GM19239 (cell line): ENCODE results near the gene FDXACB1.
"Not testable (repeated sequence)": the region's sequence is repeated elsewhere in the genome, so short reads cannot be mapped to it uniquely, and the experiment has no call there.

Experiments
- DNase-seq: peaks from one replicate; pipeline ENCODE4 v3.0.0; 2011; ENCODE audit warnings: low spot score; ENCODE audit not compliant: insufficient read length
- FAIRE-seq: peaks from 2 replicates; lab custom pipeline; 2011; peaks lifted over from hg19 to GRCh38; lab: Jason Lieb, UNC

FDXACB1 gene

DNA sequence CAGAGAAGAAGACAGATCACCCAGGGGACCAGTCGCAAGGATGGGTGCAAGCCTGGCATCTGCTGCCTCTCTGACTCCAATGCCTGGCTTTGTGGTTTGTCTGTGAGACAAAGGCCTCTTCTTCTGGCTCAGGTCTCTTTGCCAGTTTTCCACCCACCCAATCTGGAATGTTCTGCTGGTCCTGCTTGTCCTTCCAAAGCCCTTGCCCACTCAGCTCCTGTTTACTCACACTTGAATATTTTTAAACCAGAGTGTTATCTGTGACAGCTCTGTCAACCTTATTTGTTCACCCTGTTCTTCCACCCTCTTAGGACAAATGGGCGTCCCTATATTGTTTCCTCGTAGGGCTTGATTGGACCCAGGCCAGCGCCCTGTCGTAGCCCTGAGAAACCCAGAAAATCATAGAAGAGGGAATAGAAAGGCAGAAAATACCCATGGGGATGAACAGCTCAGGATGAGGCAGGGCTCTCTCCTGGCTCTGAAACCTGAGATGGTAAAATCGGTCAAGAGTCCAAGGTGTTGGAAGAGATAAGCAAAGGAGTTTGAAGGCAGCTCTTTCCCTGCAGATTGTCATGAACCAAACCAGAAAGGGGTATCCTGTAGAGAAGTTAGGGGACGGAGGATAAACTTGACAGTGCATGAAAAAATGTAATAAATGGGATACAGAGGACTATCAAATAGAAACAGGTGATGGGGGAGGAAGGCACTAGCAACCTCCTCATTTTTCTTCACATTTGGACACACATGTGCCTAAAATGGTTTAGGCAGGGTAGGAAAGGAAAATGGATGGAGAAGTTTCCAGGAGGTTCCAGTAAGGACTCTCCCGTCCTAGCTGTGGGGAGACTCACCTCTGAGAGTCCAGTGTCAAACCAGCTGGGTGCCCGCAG lies 32.0 kb upstream of the FDXACB1 start:
- FAIRE-seq (no peak), DNase-seq (no peak)

DNA sequence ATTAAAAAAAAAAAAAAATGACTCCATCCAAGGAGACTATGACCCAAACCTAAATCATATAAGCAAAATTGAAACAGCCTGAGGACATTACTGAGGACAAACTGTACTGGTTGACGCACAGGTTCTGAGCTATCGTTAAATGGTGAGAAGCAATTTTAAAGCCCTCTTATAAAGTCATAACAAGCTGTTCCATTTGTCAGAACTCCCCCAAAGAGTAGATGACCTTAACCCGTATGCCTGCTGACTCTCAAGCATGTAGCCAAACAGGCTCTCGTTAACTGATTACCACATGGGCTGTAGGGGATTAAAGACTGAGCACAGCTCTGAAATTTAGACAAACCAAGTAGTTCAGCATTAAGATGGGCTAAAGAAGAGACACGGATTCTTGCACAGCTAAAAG lies 30.4 kb upstream of the FDXACB1 start:
- FAIRE-seq (no peak), DNase-seq (no peak)

DNA sequence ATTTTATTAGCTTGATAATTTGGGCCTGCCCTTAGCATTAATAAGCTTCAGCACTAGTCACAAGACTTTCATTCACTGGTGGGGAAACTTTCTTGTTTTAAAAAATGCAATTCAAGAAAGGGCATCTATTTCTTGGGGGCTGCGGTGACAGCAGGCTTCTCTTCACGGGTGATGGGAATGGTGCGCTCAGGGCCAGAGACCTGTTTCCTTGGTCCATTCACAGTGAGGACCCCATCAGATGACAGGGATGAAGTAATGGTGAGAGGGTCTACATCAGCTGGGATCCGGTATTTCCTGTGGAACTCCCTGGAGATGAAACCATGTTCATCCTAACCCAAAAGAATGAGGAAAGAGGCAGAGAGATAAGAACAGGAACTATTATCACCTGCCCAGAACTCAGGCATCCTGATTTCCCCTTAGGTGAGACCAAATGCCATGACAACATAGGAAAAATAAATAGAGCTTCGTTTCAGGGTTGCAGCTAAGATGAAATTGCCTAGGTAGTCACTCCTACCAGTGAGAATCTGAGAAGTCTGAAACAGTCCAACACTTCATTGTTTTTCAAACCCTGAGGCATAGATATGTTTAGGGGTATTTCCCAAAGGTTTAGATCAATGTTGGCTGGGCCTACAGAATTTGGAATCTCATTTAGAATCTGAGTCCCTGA lies 29.8 kb upstream of the FDXACB1 start:
- FAIRE-seq (no peak), DNase-seq (no peak)

DNA sequence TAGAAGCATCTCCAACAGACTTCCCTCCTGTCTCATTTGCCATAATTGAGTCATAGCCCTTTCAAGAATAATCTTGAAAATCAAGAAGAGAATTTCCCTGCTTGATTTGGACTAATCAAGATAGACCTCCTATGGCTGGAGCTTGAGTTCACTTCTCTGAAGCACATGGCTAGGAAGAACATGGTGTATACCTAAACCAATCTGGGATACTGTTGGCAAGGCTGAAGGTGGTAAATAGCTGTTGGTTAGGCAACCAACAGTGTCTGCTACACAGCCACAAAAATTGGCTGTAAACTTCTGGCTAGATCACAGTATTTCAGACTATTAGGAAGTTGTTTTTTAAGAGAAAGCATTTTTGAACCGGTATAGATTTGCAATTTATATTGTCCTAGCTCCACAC lies 27.7 kb upstream of the FDXACB1 start:
- FAIRE-seq = no peak
- no peak for DNase-seq

DNA sequence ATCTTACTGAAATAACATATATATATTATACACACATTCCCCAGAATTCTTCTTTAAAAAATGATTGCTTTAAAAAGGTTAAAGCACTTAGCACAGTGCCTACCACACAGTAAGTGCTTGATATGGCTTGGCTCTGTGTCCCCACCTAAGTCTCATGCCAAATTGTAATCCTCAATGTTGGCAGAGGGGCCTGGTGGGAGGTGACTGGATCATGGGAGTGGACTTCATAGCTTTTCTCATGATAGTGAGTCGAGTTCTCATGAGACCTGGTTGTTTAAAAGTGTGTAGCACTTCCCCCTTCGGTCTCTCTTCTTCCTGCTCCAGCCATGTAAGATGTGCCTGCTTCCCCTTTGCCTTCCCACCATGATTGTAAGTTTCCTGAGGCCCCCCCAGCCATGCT lies 26.4 kb upstream of the FDXACB1 start:
- FAIRE-seq = no peak
- DNase-seq = no peak

DNA sequence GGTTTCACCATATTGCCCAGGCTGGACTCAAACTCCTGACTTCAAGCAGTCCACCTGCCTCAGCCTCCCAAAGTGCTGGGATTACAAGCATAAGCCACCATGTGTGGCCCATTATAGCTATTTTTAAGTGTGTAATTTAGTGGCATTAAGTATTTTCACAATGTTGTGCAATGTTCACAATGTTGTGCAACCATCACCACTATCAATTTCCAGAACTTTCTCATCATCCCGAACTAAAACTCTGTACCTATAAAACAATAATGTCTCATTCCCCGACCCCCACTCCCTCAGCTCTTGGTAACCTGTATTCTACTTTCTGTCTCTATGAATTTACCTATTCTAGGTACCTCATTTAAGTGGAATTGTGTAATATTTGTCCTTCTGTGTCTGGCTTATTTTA lies 7.9 kb upstream of the FDXACB1 start:
- FAIRE-seq = no peak
- no peak for DNase-seq

DNA sequence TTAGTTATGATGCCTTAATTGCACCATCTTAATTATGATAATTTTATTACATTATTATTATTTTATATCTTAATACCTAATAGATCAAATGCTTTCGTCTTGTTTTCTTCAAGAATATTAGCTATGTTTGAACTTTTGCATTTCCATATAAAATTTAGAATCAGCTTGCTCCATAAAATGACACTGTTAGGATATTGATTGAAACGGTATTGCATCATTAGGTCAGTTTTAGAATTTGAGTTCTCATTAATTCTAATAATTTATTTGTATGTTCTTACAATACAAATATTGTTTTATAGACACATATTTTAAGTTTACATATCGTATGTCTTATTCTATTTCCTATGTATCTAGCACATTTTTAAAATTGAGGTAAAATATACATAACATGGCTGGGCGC lies 7.1 kb upstream of the FDXACB1 start:
- FAIRE-seq (no peak), DNase-seq (no peak)

DNA sequence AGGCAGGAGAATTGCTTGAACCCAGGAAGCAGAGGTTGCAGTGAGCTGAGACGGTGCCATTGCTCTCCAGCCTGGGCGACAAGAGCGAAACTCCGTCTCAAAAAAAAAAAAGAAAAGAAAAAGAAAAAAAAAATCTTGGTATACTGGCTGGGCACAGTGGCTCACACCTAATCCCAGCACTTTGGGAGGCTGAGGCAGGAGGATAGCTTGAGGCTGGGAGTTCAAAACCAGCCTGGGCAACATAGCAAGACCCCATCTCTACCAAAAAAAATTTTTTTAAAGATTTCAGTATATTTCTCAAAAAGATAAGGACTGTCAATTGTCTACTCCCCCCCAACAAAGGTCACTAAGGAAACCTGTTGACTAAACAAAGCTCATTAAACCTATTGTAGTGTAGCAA lies 6.1 kb upstream of the FDXACB1 start:
- not testable (repeated sequence) for DNase-seq, FAIRE-seq

DNA sequence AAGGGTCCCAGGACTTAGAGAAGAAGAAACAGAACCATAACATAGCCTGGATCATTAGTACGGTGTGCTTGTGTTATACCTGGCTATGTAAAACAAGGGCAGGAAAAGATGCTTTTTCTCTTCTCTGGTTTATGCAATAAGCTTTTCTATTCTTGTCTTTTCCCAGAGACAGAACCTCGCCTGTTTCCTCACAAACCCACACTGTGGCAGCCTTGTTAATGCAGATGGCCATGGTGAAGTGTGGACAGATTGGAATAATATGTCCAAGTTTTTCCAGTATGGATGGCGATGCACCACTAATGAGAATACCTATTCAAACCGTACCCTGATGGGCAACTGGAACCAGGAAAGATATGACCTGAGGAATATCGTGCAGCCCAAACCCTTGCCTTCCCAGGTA lies 3.2 kb upstream of the FDXACB1 start:
- DNase-seq = no peak
- FAIRE-seq = no peak

DNA sequence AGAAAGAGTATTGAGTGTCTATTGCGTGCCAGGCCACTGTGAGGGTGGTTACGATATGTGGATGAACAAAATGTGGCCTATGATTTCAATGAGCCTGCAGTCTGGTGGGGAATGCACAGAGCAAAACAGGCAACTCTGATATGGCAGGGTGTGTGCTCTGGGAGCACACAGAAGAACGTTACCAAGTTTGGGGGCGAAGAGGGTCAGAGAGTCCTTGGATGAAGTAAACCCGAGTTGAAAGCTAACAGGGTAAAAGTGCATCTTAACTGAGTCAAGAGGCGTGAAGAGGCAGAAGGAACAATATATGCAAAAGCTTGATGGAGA lies 634 bp upstream of the FDXACB1 start:
- FAIRE-seq (no peak), DNase-seq (no peak)

DNA sequence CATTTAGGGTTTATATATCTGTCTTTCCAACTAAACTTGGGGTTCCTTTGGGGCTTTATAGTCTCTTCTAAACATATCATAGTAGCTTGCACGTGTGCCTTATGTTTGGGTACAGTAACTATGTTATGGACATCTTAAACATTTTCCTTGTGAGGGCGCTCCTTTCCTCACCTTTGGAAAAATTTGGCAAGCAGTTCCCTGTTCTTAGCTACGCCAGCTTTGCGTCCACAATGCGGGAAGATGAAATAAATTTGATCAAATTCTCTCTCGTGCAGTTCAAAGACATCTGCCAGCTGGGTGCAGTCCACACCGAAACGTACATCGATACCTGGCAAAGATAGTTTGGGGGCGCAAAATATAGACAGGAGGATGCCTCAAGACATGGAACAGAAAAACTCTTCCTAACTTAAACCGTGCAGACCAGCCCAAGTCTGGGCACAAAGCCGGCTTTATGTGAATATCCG lies 548 bp downstream of the FDXACB1 start:
- FAIRE-seq (no peak), DNase-seq (no peak)

DNA sequence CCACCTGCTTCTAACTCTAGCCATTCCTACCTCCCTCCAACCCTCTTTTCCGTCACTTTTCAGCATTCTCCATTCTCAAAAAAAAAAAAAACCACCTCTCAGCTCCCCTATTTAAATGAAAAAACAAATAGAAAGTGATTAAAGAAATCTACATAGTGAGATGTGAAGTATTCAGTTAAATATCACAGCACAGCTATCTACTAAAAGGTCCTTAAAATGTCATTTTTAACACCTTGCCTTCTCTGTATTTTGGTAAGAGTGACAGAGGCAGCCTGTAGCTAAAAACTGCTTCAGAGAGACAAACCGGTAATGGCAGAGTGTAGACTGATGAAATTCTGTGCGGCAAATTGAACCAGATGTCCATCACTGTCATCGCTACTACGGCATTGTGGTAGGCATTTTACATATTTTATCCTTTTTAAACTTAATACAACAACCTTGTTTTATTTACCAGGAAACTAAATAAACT lies 7.2 kb downstream of the FDXACB1 start:
- DNase-seq = no peak

DNA sequence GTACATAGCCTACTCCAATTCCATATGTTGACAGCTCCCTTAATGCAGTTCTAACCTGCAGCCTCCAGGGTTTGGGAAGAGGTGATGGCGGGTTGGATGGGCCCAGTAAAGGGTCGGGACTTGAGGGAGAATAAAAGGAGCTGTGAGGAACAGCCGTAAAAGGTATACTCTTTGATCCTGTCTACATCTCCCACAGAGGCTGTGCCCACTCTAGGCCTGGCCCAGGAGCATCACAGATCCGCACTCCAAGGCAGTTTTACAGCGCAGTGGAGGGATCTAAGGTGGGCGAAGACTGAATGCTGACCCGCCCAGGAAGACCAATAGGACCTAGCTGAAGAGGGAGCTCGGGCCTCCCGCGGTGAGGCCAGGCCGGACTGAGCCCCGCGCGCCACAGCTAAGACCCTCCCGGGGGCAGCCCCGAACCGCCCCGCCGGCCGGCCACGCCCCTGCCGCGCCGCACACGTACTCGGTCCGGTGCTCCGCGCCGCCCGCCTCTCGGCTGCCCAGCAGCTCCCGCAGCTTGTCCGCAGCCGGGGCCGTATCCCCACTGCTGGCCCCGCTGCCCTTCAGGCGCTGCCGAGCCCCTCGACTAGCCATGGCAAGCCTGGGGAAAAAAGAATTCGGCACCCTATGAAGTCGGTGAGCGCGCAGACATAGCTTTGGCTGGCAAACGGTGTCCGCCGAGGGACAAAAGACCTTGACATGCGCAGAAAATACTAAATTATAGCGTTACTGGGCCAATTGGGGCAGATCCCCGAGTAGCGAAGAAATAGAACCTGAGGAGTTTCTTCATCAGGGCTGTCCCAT lies 7.9 kb downstream of the FDXACB1 start, which contains the start of gene ALG9:
TSS of gene ALG9 (minus strand) at position 696 of the 807 bp plus-strand sequence. CDS start at position 597, 99 bp downstream.
- FAIRE-seq = peak; percentile 96
- peak; percentile 55 for DNase-seq

More for the DNA sequence above, 7.2 kb downstream of the FDXACB1 start:
- peak; percentile 60 for FAIRE-seq

DNA sequence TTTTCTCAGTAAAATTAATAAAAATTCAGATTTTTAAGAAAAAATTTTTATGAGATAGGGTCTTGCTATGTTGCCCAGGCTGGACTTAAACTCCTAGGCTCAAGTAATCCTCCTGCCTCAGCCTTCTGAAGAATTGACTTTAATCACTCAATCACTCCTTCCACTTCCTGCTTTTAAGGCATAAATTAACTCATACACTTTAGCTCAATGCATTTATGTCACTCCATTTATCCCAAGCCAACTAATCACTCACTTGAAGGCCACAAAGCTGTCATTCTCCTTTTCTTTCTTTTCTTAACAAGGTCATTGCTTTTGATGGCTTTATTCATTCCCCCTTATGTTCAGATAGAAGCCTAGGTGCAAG lies 8.5 kb downstream of the FDXACB1 start:
- DNase-seq (no peak), FAIRE-seq (no peak)

DNA sequence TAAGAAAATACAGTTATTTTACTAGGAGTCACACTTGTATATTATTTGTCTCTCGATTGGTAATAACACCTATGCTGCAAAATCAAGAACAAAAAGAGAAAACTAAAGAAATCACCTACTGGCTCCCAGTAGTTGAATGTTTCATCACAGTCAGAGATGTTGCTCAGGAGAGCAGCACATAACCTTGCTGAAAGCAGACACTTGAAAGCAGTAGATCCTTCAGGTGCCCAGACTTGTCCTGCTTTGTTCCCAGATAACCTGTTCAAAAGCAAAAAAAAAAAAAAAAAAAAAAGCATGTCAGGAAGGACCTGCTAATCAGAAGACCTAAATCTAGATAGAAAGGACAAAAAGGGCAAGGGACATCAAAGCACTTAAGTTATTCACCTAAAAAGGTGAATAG lies 8.9 kb downstream of the FDXACB1 start:
- no peak for FAIRE-seq

DNA sequence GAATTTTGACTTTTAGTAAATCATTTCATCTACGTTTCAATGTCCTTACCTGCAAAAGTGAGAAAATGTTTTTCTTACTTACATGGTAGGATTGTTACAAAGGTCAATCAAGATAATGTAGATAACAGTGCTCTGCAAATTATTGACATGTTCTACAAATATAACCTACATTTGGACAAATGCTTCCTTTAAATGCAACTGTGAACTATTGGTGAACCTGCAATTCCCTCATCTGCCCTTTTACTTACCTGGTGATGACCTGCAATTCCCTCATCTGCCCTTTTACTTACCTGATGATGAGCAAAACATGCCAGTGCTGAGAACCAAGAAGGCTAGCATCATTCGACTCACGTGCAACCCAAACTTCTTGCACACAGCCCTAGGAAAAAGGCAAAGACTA lies 18.7 kb downstream of the FDXACB1 start:
- no peak for FAIRE-seq
- DNase-seq = no peak

More for the DNA sequence above, 8.9 kb downstream of the FDXACB1 start:
- no peak for DNase-seq

DNA sequence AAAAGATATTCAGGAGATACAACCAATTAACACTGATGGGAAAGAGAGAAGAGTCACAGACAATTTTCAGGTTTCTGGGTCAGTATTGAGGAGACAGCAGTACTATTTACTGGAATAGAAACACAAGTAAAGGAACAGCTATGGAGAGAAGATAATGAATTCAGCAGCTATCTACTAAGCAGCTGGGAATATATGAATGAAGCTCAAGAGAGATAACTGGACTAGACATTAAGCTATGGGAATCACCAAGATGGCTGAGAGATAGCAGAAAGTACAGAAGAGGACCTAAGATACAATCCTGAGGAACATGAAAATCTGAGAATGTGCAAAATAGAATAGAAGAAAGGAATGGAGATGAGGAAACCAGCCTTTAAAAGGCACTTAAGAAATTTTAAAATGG lies 23.5 kb downstream of the FDXACB1 start:
- DNase-seq (no peak), FAIRE-seq (no peak)

DNA sequence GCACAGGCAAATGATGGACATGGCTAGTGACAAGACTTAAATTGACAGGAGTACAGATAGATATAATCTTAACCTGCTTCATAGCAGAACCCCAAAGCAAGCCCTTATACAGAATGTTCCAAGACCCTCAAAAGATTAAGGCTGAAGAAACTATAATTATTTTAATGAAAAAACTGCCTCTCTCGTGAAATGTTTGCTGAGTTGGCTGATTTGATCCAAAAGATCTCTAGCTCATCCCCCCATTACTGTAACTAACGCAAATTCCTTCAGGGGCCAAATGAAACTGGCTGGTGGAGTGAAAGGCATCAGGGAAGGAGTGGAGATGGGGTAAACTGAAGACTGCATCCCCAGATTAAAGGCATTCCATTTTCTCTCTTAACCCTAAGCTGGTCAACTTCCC lies 26.9 kb downstream of the FDXACB1 start:
- DNase-seq (no peak), FAIRE-seq (no peak)

DNA sequence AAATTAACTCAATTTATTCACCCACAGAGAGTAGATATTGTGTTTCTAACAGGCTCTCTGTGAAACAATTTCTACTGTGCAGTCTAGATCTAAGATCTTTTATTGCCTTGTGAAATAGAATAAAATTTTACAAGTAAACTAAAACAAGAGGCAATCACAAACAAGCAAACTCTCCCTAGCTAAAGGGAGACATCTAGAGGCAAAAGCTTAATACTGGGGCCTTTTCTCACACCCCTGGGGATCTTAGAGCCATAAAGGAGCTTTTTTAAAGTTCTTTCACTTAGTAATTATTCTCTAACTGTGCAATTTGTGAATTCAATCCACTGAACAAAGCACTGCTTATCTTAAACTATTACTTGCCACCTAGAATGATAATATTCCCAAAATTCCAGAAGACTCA lies 27.3 kb downstream of the FDXACB1 start:
- DNase-seq = no peak

DNA sequence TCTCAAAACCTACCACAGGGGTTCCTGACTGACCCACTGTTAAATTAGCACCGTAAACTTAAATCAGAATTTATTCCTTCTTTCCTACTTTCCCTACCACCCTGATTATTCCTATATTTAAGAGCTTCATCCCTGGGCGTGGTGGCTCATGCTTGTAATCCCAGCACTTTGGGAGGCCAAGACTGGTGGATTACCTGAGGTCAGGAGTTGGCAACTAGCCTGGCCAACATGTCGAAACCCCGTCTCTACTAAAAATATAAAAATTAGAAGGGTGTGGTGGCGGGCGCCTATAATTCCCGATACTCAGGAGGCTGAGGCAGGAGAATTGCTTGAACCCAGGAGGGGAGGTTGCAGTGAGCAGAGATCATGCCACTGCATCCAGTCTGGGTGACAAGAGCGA lies 27.9 kb downstream of the FDXACB1 start:
- FAIRE-seq (no peak), DNase-seq (no peak)

More for the DNA sequence above, 27.3 kb downstream of the FDXACB1 start:
- no peak for FAIRE-seq

DNA sequence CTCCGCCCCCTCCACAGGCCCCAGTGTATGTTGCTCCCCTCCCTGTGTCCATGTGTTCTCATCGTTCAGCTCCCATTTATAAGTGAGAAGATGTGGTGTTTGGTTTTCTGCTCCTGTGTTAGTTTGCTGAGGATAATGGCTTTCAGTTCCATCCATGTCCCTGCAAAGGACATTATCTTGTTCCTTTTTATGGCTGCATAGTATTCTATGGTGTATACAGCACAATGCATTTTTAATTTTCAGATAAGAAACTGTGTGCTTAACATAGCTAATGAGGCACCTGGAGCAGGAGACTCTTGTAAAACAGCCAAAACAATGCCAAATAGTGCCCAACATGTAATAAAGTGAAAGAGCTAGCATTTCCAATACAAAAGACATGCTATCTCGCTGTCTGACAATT lies 29.3 kb downstream of the FDXACB1 start:
- no peak for DNase-seq
- no peak for FAIRE-seq
